Fibroblast of villous mesenchyme (primary cell): ENCODE measurements around the gene SERPINA5. TPM values are rescaled to one million over a fixed set of nuclear protein-coding genes. Genes with fewer than 3 reads are reported as not detected.

Experiments used
- DNase-seq: peaks from one replicate; pipeline ENCODE4 v3.0.0-alpha.2; 2010; ENCODE audit warnings: low read depth
- H3K4me3 ChIP-seq: 2 replicates; pipeline ENCODE4 v1.5.1; 2011; ENCODE audit warnings: low read depth, mild to moderate bottlenecking, low read length
- total RNA-seq: library from RNA; depleted of rRNA; stranded (reverse); fragments of >200 nt; gene quantifications from 2 replicates; pipeline ENCODE4 v1.2.3, GENCODE V29; 2012
- TF ChIP-seq, protein P1 (sequence below): IDR thresholded peaks from 2 replicates; pipeline ENCODE4 v1.5.1; 2012; ENCODE audit warnings: low read depth, mild to moderate bottlenecking, low read length; ENCODE audit not compliant: insufficient read depth

Gene SERPINA5, protein sequence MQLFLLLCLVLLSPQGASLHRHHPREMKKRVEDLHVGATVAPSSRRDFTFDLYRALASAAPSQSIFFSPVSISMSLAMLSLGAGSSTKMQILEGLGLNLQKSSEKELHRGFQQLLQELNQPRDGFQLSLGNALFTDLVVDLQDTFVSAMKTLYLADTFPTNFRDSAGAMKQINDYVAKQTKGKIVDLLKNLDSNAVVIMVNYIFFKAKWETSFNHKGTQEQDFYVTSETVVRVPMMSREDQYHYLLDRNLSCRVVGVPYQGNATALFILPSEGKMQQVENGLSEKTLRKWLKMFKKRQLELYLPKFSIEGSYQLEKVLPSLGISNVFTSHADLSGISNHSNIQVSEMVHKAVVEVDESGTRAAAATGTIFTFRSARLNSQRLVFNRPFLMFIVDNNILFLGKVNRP
- total RNA-seq, result not detected in 2 replicates

- TF ChIP-seq, protein P1, sequence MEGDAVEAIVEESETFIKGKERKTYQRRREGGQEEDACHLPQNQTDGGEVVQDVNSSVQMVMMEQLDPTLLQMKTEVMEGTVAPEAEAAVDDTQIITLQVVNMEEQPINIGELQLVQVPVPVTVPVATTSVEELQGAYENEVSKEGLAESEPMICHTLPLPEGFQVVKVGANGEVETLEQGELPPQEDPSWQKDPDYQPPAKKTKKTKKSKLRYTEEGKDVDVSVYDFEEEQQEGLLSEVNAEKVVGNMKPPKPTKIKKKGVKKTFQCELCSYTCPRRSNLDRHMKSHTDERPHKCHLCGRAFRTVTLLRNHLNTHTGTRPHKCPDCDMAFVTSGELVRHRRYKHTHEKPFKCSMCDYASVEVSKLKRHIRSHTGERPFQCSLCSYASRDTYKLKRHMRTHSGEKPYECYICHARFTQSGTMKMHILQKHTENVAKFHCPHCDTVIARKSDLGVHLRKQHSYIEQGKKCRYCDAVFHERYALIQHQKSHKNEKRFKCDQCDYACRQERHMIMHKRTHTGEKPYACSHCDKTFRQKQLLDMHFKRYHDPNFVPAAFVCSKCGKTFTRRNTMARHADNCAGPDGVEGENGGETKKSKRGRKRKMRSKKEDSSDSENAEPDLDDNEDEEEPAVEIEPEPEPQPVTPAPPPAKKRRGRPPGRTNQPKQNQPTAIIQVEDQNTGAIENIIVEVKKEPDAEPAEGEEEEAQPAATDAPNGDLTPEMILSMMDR, result no peak
- DNase-seq, result no peak
- H3K4me3 ChIP-seq, result no peak within 1 kb of the TSS
Observed at GRCh38 chr14:94581127-94581999, at the start of gene SERPINA5. TSS of gene SERPINA5 (plus strand) at chr14:94581426. CDS start at chr14:94587363, 5,937 bp downstream.

GRCh38 chr14:94532447-94532846, 48.8 kb upstream of the SERPINA5 start:
- TF ChIP-seq, protein P1, result no peak
- no peak overlapping the region for H3K4me3 ChIP-seq
- DNase-seq, result peak; percentile 8

- no peak for DNase-seq
- TF ChIP-seq, protein P1, result no peak
- no peak overlapping the region for H3K4me3 ChIP-seq
Observed at GRCh38 chr14:94535506-94535905, 45.7 kb upstream of the SERPINA5 start.

DNA sequence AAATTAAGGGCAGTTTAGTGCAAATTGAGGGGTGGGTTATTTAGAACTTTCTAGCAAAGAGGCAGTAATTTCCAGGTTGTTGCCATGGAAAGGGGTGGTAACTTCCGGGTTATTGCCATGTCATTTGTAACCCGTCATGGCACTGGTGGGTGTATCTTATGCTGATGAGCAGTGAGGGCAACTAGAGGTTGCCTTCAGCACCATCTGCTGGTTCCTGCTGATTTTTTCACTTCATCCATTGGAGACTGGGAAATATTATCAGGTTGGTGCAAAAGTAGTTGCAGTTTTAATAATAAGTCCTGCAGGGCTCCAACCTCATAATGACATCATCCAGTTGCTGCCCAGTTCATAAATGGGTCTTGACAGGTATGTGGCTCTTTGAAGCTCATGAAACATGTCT, 44.4 kb upstream of the SERPINA5 start:
- DNase-seq, result no peak
- no peak overlapping the region for H3K4me3 ChIP-seq
- TF ChIP-seq, protein P1, result no peak

GRCh38 chr14:94538070-94538740, 43.0 kb upstream of the SERPINA5 start:
- TF ChIP-seq, protein P1, result no peak
- H3K4me3 ChIP-seq, result no peak overlapping the region
- DNase-seq, result no peak

- H3K4me3 ChIP-seq, result no peak overlapping the region
- no peak for DNase-seq
- TF ChIP-seq, protein P1, result no peak
Observed at GRCh38 chr14:94539181-94539580, 42.0 kb upstream of the SERPINA5 start.
